Cardiac septum (tissue), 1 donor: ENCODE results near the gene ANO1. TPM values are rescaled to one million over a fixed set of nuclear protein-coding genes. Genes with fewer than 3 reads are reported as not detected.

Source experiments
- DNase-seq: peaks from one replicate; pipeline ENCODE4 v3.0.0-alpha.2; 2020; ENCODE audit warnings: low spot score
- intact Hi-C: fragments of 100-400 bp; cut with DNase I; formaldehyde crosslinking; loops from one replicate; pipeline ENCODE4 v1.14.0; 2022
- total RNA-seq: library from RNA; stranded (reverse); fragmentation: NEBNext Ultra II Directional; extraction: Animal tissue kit (Norgen Biotek cat#: 25700); gene quantifications from one replicate; pipeline ENCODE4 v1.2.1, GENCODE V29; 2021
- donor health status: DM: no; HTN: no; CAD: no.

Gene ANO1
- total RNA-seq, 1 donor from 2014 or later: 18.4 TPM

GRCh38 chr11:70193411-70194292 is 115.5 kb downstream of the ANO1 start:
- intact Hi-C loops: loop anchor here (5.0 kb wide), 1 partner anchor 506 kb away; no protein-coding TSS in a partner anchor
- DNase-seq: no peak

DNA sequence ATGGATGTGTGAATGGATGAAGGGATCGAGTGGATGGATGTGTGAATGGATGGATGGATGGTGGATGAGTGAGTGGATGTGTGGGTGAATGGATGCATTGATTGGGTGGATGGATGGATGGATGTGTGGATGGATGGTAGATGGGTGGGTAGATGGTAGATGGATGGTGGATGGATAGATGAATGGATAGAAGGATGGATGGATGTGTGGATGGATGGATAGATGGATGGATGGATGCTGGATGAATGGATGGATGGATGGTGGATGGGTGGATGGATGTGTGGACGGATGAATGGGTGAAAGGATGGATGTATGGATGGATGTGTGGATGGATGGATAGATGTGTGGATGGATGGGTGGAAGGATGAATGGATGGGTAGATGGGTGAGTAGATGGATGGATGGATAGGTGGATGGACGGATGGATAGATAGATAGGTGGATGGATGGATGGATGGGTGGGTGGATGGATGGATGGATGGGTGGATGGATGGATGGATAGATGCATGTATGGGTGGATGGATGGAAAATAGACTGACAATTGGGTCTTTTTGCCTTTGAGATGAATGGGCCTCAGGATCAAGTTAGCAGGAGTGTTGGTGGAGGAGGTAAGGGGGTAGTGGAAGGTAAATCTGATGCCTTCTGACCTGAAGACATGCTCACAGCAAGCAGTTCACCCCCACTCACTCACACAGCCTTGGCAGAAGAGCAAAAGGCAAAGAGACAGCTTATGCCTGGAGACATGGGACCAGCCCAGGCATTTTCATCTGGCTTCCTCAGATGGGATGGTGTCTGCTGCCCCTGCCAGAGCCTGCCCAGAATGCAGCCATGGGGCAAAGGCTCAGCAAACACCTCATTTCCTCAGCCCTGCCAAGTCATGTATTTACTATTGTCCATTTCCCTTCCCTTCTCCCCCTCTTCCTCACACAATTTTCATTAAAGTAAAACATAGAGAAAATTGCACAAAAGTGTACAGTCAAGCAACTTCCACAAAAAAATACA is 117.0 kb downstream of the ANO1 start:
- DNase-seq: no peak
- intact Hi-C loops: loop anchor here (5.0 kb wide), 1 partner anchor 508 kb away; no protein-coding TSS in a partner anchor

DNA sequence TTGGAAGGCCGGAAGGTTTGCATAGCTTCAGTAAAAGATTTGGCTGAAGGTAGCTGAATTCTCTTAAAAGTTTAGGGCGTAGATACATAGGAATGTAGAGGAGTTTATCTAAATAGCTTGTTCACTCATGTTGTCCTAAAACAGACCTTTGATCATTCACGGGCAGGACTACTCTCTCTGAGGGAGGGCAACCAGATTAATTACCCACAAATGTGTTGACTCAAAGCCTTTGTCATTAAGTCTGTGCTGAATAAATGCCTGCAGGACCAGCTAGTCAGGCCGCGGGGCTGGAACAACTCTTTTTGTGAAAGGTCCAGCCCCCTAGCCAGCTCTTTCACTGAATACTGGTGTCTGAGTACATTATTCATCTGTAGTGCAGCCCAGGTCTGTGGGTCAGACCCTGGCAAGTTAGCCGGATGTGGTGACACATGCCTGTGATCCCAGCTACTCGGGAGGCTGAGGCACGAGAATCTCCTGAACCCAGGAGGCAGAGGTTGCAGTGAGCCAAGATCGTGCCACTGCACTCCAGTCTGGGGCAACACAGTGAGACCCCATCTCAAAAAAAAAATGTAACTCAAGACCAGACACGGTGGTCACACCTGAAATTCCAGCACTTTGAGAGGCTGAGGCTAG is 122.2 kb downstream of the ANO1 start:
- DNase-seq: peak; percentile 58
- intact Hi-C loops: loop anchor here (10.0 kb wide), 1 partner anchor 74 kb away; the partner anchor contains the start of gene PPFIA1

- peak; percentile 9 for DNase-seq
- intact Hi-C loops: loop anchor here (10.0 kb wide), 1 partner anchor 74 kb away; the partner anchor contains the start of gene PPFIA1
These were observed 122.9 kb downstream of the ANO1 start for GRCh38 chr11:70201047-70201446.

- intact Hi-C loops: loop anchor here (10.0 kb wide), 1 partner anchor 73 kb away; the partner anchor contains the start of gene PPFIA1
- peak; percentile 74 for DNase-seq
These were observed 124.1 kb downstream of the ANO1 start for GRCh38 chr11:70201882-70202861.

GRCh38 chr11:70202920-70203750 is 125.0 kb downstream of the ANO1 start, which contains the start of gene FADD:
FADD (plus strand) TSS chr11:70203296; CDS start chr11:70203460, 164 bp downstream.
- intact Hi-C loops: loop anchor here (10.0 kb wide), 1 partner anchor 72 kb away; the partner anchor contains the start of gene PPFIA1
- peak; percentile 95 for DNase-seq

GRCh38 chr11:70203751-70204465 is 125.8 kb downstream of the ANO1 start:
- intact Hi-C loops: loop anchor here (10.0 kb wide), 1 partner anchor 71 kb away; the partner anchor contains the start of gene PPFIA1
- peak; percentile 82 for DNase-seq

DNA sequence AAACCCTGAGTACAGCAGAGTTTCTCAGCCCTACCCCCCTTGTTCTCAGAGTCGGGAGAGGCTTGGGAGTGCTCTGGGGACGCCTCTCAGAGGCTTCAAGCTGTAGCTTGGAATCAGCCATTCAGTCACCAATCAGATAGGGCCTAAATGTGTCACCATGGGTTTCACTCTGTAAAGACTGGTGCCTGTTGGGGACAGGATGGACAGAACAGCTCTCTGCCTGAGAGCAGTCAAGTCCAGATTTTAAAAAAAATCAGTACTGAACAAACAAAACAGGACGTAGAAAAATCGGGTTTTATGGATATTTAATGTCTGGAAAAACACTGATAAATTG is 126.3 kb downstream of the ANO1 start:
- DNase-seq: no peak
- intact Hi-C loops: loop anchor here (10.0 kb wide), 1 partner anchor 70 kb away; the partner anchor contains the start of gene PPFIA1

GRCh38 chr11:70205049-70205725 is 127.1 kb downstream of the ANO1 start:
- intact Hi-C loops: loop anchor here (10.0 kb wide), 1 partner anchor 70 kb away; the partner anchor contains the start of gene PPFIA1

DNA sequence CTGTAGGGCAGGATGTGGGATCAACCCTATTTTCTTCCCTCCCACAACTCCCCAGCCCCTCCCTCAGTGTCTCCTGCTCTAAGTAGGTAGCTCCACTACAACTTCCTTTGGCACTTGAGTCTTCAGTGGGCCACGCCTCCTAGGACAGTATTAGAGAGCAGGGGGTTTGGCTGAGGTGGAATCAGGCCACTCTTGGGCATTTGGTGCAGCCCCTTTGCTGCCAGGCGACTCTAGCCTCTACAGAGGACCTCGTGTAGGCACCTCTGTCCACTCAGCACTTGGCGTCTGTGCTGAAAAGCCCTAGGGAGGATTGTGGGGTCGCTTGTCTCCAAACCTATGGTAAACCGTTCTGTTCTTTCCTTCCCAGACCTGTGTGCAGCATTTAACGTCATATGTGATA is 127.6 kb downstream of the ANO1 start:
- no peak for DNase-seq
- intact Hi-C loops: loop anchor here (10.0 kb wide), 1 partner anchor 69 kb away; the partner anchor contains the start of gene PPFIA1

More at GRCh38 chr11:70205049-70205725, 127.1 kb downstream of the ANO1 start:
- peak; percentile 15 for DNase-seq

DNA sequence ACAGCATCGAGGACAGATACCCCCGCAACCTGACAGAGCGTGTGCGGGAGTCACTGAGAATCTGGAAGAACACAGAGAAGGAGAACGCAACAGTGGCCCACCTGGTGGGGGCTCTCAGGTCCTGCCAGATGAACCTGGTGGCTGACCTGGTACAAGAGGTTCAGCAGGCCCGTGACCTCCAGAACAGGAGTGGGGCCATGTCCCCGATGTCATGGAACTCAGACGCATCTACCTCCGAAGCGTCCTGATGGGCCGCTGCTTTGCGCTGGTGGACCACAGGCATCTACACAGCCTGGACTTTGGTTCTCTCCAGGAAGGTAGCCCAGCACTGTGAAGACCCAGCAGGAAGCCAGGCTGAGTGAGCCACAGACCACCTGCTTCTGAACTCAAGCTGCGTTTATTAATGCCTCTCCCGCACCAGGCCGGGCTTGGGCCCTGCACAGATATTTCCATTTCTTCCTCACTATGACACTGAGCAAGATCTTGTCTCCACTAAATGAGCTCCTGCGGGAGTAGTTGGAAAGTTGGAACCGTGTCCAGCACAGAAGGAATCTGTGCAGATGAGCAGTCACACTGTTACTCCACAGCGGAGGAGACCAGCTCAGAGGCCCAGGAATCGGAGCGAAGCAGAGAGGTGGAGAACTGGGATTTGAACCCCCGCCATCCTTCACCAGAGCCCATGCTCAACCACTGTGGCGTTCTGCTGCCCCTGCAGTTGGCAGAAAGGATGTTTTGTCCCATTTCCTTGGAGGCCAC is 128.3 kb downstream of the ANO1 start:
- intact Hi-C loops: loop anchor here (10.0 kb wide), 1 partner anchor 68 kb away; the partner anchor contains the start of gene PPFIA1
- peak; percentile 35 for DNase-seq

DNA sequence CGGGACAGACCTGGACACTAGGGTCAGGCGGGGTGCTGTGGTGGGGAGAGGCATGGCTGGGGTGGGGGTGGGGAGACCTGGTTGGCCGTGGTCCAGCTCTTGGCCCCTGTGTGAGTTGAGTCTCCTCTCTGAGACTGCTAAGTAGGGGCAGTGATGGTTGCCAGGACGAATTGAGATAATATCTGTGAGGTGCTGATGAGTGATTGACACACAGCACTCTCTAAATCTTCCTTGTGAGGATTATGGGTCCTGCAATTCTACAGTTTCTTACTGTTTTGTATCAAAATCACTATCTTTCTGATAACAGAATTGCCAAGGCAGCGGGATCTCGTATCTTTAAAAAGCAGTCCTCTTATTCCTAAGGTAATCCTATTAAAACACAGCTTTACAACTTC is 128.9 kb downstream of the ANO1 start:
- intact Hi-C loops: loop anchor here (10.0 kb wide), 1 partner anchor 68 kb away; the partner anchor contains the start of gene PPFIA1
- no peak for DNase-seq

DNA sequence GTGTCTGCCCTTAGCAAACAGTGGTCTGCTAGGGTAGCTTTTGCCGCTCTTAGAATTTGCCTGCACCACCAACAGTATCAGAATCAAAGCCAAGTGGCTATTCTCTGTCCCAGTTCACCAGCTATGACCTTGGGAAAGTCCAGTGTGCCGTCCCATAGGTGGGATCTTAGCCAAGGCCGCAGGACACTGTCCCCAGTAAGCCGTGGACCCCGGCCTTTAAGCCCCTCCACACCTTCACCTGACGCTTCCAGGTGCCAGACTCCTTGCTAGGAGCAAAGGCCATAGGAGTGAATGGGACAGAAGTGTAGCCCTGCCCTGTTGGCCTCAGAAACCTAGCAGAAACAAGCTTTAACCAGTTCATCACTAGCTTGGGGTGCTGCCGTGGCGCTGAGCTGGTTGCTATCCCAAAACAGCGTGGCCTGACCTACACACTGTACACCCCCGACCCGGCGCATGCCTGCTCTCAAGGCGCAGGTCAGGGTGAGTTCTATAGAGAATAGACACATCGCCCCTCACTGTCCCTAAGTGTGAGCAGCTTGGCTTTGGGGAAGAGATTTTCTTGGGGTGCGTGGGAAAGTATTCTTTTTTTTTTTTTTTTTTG is 129.5 kb downstream of the ANO1 start:
- DNase-seq: peak; percentile 35
- intact Hi-C loops: loop anchor here (10.0 kb wide), 1 partner anchor 67 kb away; the partner anchor contains the start of gene PPFIA1

GRCh38 chr11:70209391-70209912 is 131.3 kb downstream of the ANO1 start:
- intact Hi-C loops: loop anchor here (10.0 kb wide), 1 partner anchor 65 kb away; the partner anchor contains the start of gene PPFIA1
- no peak for DNase-seq
